ENCODE results near the gene MMRN1.

DNA sequence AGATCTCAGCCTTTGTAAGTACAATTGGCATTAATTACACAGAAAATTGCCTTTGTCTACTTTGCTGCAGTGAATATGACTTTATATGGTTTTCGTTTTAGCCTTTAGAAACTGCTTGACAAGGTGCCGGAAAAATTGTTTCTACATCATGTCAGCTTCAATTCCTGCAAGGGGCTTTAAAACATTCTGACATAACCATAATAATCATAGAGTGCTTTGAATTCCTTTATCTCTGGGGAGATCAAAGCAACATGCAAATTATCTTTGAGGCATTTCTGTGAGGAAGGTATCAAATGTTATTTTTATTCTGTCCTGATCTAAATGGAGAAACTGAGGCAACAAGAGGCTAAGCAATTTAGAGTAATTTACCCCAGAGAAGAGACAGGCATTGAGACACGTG is 57.8 kb downstream of the MMRN1 start:
- TF ChIP-seq, protein P1, sequence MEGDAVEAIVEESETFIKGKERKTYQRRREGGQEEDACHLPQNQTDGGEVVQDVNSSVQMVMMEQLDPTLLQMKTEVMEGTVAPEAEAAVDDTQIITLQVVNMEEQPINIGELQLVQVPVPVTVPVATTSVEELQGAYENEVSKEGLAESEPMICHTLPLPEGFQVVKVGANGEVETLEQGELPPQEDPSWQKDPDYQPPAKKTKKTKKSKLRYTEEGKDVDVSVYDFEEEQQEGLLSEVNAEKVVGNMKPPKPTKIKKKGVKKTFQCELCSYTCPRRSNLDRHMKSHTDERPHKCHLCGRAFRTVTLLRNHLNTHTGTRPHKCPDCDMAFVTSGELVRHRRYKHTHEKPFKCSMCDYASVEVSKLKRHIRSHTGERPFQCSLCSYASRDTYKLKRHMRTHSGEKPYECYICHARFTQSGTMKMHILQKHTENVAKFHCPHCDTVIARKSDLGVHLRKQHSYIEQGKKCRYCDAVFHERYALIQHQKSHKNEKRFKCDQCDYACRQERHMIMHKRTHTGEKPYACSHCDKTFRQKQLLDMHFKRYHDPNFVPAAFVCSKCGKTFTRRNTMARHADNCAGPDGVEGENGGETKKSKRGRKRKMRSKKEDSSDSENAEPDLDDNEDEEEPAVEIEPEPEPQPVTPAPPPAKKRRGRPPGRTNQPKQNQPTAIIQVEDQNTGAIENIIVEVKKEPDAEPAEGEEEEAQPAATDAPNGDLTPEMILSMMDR (IDR thresholded peaks at IDR 0.05; ENCODE audit: insufficient read depth, low read depth, low read length) = no peak
- no peak for TF ChIP-seq EZH2 (IDR thresholded peaks at IDR 0.05; ENCODE audit: insufficient read depth, low read length)
